Nephron (organoid): ENCODE measurements around the gene CALCOCO1.

Experiments
- H3K27ac Mint-ChIP-seq, 3 experiments: 2 replicates each; pipeline ENCODE4 v1.8.0; 2020; ENCODE audit warnings: mixed read lengths in 3 of 3, mild to moderate bottlenecking in 2 of 3, moderate library complexity in 1 of 3
- H3K27me3 Mint-ChIP-seq: 2 replicates; pipeline ENCODE4 v1.8.0; 2021; ENCODE audit warnings: low read depth, mild to moderate bottlenecking, moderate library complexity, mixed read lengths
- H3K36me3 Mint-ChIP-seq: 2 replicates; pipeline ENCODE4 v1.8.0; 2020; ENCODE audit warnings: low read depth, mixed read lengths
- H3K4me1 Mint-ChIP-seq: 2 replicates; pipeline ENCODE4 v1.8.0; 2020; ENCODE audit warnings: mixed read lengths
- H3K4me3 Mint-ChIP-seq, 3 experiments: 2 replicates each; pipeline ENCODE4 v1.8.0; 2020; ENCODE audit warnings: mild to moderate bottlenecking in 3 of 3, mixed read lengths in 3 of 3, moderate library complexity in 2 of 3
- H3K9me3 Mint-ChIP-seq: 2 replicates; pipeline ENCODE4 v1.8.0; 2020; ENCODE audit warnings: mixed read lengths
- TF ChIP-seq, protein P1 (sequence below), 3 experiments: fragments of 200-600 bp; sonication (generic); IDR thresholded peaks; one replicate each; pipeline ENCODE4 v1.5.0; 2021; ENCODE audit warnings: antibody characterized with exemption in 3 of 3; ENCODE audit not compliant: unreplicated experiment in 3 of 3

CALCOCO1 gene

DNA sequence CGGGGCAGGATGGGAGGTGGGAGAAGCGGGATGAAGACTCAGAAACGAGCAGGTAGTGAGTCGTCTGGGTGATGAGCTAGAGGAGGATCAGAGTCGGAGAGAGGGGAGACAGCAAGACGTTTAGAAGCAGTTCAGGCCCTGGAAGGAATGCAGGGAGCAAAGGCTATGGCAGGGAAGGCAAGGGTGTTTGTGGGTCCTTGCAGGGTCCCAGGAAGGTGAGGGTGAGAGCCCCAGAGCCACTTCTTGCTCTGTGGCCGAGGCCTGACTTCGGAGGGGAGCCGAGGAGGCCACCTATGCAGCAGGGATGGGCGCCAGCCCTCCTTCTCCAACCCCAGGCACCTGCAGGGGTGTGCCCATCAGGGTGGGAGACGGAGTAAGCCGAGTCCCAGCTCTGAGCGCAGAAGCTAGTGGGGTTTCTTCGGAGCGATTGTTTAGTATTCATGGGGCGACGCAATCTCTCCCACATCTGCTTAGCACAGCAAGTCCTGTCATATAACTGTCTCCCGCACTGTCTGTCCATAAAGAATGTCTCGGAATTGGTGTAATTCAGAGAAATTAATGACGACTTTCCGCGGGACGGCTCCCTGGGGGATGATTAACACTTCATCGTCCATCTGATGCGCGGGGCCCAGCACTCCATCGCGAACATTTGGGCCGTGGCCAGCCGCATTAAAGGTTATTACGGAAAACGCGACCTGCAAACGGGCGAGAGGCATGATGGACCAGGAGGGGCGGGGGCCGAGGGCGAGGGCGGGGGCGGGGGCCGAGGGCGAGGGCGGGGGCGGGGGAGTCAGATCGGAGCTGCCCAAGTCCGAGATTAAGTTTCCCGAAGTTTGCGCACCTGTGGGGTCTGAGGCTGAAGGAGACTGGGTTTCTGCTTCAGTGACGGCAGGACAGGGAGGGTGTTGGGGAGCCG is 12.2 kb upstream of the CALCOCO1 start:
- H3K9me3 Mint-ChIP-seq = no peaks in the 10 kb centered on the region
- peaks cover 32% of the 10 kb centered on the region for H3K4me1 Mint-ChIP-seq
- peak overlapping the region; percentile 55 to 72 (median 68) for H3K4me3 Mint-ChIP-seq
- H3K36me3 Mint-ChIP-seq = no peaks in the 10 kb centered on the region
- no peaks in the 10 kb centered on the region for H3K27me3 Mint-ChIP-seq
- peak overlapping the region in 2 of 3 experiments; percentile 85 to 86 for H3K27ac Mint-ChIP-seq
- TF ChIP-seq, protein P1, sequence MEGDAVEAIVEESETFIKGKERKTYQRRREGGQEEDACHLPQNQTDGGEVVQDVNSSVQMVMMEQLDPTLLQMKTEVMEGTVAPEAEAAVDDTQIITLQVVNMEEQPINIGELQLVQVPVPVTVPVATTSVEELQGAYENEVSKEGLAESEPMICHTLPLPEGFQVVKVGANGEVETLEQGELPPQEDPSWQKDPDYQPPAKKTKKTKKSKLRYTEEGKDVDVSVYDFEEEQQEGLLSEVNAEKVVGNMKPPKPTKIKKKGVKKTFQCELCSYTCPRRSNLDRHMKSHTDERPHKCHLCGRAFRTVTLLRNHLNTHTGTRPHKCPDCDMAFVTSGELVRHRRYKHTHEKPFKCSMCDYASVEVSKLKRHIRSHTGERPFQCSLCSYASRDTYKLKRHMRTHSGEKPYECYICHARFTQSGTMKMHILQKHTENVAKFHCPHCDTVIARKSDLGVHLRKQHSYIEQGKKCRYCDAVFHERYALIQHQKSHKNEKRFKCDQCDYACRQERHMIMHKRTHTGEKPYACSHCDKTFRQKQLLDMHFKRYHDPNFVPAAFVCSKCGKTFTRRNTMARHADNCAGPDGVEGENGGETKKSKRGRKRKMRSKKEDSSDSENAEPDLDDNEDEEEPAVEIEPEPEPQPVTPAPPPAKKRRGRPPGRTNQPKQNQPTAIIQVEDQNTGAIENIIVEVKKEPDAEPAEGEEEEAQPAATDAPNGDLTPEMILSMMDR (IDR thresholded peaks at IDR 0.05; ENCODE audit: unreplicated experiment in 3 of 3) = no peak

DNA sequence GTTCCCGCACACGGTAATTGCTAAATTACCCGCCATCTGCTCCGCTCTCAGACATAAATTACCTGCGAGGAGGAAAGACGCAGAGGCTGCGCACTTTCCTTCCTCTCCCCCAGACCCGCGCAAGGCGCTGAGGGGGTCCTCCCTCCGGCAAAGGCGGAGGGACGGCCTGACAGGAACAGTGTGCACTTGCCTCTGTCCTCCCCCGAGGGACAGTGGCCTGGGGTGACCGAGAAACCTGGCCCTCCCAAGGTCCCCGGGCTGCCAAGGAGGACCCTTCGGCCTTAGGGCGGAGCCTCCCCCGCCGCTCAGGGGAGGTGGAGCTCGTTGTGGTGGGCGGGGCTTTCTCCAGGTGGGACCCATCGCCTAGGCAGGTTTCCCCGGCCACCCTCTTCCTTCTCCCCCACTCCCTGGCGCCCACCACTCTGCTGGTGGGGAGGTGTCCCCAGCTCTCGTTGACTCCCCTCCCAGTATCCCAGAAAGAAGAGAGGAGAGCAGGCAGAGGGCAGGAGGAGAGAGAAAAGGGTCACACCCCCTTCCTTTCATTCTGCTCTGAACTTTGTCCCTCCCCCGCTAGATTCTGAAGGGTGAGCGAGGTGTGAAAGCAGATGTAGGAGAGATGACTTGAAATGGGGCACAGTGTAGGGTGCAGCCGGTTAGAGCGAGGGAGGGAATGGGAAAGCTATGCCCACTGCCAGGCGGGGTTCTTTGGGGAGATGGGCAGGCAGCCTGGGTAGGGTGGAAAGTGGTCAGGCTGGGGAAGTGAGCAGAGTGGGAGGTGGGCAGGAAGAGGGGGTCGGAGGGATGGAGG is 11.4 kb upstream of the CALCOCO1 start:
- Mint-ChIP-seq H3K36me3 (no peaks in the 10 kb centered on the region), H3K9me3 (no peaks in the 10 kb centered on the region), H3K4me1 (peaks cover 29% of the 10 kb centered on the region), H3K27ac (peak overlapping the region in 2 of 3 experiments; percentile 86 to 91), H3K27me3 (no peaks in the 10 kb centered on the region), H3K4me3 (peak overlapping the region; percentile 57 to 72 (median 67))
- TF ChIP-seq, protein P1 (IDR thresholded peaks at IDR 0.05; ENCODE audit: unreplicated experiment in 3 of 3) = no peak

DNA sequence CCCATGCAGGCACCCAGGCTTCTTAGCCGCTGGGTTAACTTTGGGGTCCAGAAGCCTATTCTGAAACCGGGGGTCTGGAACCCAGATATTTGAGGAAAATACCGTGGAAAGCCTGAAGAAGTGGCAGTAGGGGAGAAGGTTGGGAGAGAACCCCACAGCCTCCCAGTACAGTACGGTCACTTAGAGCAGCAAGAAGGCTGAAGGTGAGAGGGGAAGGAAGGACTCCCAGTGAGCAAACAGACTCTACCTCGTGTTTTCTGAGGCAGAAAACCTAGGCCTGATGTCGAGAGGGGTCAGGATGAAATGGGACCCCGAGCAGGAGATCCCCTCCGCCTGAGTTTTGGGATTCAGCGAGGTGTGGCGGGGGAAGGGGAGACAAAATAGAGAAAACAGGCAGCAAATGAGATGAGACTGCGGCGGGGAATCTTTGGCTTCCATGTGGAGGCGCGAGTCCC is 10.7 kb upstream of the CALCOCO1 start:
- H3K36me3 Mint-ChIP-seq = no peaks in the 10 kb centered on the region
- H3K9me3 Mint-ChIP-seq = no peaks in the 10 kb centered on the region
- peak overlapping the region in 2 of 3 experiments; percentile 79 to 91 for H3K27ac Mint-ChIP-seq
- H3K4me1 Mint-ChIP-seq = peaks cover 26% of the 10 kb centered on the region
- TF ChIP-seq, protein P1 (IDR thresholded peaks at IDR 0.05; ENCODE audit: unreplicated experiment in 3 of 3) = no peak
- H3K4me3 Mint-ChIP-seq = peak overlapping the region; percentile 57 to 72 (median 67)
- H3K27me3 Mint-ChIP-seq = peaks cover 3% of the 10 kb centered on the region

DNA sequence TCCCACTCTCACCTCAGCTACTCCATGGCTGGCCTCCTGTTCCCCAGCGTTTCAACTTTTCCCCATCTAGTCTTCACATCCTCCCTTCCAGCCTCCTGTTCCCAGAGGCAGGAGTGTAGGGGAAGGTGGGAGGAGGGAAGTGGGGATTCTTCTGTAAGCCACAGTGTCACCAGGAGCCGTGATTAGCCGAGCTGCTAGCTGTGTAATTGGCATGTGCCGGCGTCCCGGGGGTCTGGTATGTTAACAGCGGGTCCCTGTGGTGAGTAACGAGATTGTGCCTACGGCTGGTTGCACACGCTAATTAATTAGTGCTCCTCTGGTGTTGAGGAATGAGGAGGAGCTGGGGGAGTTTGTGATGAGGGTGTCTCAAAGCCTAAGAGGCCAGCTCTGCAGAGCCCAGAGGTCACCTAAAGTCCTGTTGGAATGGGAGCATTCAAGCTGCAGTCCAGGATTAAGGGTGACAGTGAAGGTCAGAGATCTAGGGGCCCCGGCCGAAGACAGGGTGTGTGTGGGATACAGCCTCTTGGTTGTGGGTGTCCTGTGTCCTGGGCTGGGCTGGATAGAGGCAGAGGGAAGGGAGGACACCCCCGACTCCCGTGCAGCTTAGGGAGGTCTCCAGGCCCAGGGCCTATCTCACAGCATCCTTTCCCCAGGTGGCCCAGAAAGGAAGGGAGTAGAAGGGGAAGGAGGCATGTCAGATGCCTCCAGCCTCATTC is 10.0 kb upstream of the CALCOCO1 start:
- no peaks in the 10 kb centered on the region for H3K36me3 Mint-ChIP-seq
- H3K27me3 Mint-ChIP-seq = peaks cover 8% of the 10 kb centered on the region
- peaks cover 26% of the 10 kb centered on the region for H3K4me1 Mint-ChIP-seq
- peak overlapping the region in 2 of 3 experiments; percentile 79 to 91 for H3K27ac Mint-ChIP-seq
- H3K4me3 Mint-ChIP-seq = peak overlapping the region in 2 of 3 experiments; percentile 36 to 61
- H3K9me3 Mint-ChIP-seq = no peaks in the 10 kb centered on the region
- TF ChIP-seq, protein P1 (IDR thresholded peaks at IDR 0.05; ENCODE audit: unreplicated experiment in 3 of 3) = no peak

DNA sequence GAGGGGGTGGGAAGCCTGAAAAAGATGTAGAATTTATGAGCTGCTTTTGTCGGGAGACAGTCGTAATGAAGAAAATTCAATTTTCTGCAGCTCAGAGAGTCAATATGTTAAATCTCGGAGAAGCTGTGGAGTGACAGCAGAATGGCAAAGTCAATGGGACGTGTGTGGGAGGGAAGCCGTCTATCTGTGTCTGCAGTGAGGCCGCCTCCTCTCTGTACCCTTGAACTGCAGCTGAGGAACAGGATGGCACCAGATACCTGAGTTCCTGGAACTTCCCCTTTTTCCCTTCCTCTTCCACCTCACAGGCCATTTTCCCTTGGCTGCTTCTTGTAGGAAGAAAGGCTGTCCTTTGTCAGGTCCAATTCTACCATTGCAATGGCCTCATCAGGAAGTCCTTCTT is 9.3 kb upstream of the CALCOCO1 start:
- H3K4me3 Mint-ChIP-seq = no peak overlapping the region
- H3K27ac Mint-ChIP-seq = peak overlapping the region in 2 of 3 experiments; percentile 79 to 91
- TF ChIP-seq, protein P1 (IDR thresholded peaks at IDR 0.05; ENCODE audit: unreplicated experiment in 3 of 3) = no peak
- H3K36me3 Mint-ChIP-seq = no peaks in the 10 kb centered on the region
- peaks cover 26% of the 10 kb centered on the region for H3K4me1 Mint-ChIP-seq
- H3K27me3 Mint-ChIP-seq = peaks cover 8% of the 10 kb centered on the region
- H3K9me3 Mint-ChIP-seq = no peaks in the 10 kb centered on the region
